HG03045 (cell line): ENCODE results near the gene VCAM1.
"Not testable (repeated sequence)": the region's sequence is repeated elsewhere in the genome, so short reads cannot be mapped to it uniquely, and the experiment has no call there.

ENCODE experiments used
- ATAC-seq: cut with Tn5 transposase; IDR thresholded peaks from one replicate; pipeline ENCODE4 v1.9.1; 2021; ENCODE audit warnings: mild to moderate bottlenecking, moderate library complexity; ENCODE audit not compliant: unreplicated experiment

Gene VCAM1, protein sequence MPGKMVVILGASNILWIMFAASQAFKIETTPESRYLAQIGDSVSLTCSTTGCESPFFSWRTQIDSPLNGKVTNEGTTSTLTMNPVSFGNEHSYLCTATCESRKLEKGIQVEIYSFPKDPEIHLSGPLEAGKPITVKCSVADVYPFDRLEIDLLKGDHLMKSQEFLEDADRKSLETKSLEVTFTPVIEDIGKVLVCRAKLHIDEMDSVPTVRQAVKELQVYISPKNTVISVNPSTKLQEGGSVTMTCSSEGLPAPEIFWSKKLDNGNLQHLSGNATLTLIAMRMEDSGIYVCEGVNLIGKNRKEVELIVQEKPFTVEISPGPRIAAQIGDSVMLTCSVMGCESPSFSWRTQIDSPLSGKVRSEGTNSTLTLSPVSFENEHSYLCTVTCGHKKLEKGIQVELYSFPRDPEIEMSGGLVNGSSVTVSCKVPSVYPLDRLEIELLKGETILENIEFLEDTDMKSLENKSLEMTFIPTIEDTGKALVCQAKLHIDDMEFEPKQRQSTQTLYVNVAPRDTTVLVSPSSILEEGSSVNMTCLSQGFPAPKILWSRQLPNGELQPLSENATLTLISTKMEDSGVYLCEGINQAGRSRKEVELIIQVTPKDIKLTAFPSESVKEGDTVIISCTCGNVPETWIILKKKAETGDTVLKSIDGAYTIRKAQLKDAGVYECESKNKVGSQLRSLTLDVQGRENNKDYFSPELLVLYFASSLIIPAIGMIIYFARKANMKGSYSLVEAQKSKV

DNA sequence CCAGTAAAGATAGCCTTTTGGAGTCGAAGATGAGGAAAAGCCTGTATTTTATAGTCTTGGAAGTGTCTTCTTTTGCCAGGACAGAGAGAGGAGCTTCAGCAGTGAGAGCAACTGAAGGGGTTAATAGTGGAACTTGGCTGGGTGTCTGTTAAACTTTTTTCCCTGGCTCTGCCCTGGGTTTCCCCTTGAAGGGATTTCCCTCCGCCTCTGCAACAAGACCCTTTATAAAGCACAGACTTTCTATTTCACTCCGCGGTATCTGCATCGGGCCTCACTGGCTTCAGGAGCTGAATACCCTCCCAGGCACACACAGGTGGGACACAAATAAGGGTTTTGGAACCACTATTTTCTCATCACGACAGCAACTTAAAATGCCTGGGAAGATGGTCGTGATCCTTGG lies at the start of gene VCAM1:
TSS of gene VCAM1 (plus strand) at position 253 of the 400 bp plus-strand sequence. CDS start at position 372, 119 bp downstream.
- ATAC-seq, result peak; percentile 52

DNA sequence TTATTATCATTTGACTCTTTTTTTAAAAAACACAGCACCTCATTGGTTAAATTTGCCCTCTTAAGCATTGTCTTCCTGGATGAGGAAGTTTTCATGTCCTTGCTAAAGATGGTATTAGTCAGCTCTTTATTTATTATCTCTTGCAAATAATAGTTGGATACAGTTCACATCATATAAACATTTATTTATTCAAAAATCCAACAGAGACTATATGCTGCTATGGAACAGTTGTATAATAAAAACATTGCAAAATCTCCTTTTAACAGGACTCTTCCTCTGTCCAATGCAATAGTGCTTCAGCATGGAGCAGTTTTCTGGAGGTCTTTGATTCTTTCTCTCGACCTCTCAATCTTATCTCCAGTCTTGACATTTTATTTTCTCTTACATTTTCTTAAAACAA lies 49.5 kb upstream of the VCAM1 start:
- ATAC-seq, result no peak

DNA sequence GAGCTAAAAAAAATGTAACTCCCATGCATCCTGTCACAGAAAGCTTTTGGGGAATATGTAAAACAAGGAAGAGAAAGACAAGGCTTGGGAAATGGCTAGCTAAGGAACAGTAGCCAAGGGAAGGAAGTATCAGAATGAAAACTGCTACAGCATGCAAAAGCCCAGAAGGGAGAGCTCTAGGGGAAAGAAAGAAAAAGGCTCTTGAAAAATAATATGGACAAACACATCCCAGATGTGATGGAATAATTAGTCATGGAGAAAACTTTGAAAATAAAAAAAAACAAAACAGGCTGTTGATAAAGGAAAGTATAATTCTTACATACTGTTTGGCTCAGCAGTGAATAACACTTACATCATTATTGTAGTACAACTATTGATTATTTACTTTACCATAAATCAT lies 47.9 kb upstream of the VCAM1 start:
- no peak for ATAC-seq

DNA sequence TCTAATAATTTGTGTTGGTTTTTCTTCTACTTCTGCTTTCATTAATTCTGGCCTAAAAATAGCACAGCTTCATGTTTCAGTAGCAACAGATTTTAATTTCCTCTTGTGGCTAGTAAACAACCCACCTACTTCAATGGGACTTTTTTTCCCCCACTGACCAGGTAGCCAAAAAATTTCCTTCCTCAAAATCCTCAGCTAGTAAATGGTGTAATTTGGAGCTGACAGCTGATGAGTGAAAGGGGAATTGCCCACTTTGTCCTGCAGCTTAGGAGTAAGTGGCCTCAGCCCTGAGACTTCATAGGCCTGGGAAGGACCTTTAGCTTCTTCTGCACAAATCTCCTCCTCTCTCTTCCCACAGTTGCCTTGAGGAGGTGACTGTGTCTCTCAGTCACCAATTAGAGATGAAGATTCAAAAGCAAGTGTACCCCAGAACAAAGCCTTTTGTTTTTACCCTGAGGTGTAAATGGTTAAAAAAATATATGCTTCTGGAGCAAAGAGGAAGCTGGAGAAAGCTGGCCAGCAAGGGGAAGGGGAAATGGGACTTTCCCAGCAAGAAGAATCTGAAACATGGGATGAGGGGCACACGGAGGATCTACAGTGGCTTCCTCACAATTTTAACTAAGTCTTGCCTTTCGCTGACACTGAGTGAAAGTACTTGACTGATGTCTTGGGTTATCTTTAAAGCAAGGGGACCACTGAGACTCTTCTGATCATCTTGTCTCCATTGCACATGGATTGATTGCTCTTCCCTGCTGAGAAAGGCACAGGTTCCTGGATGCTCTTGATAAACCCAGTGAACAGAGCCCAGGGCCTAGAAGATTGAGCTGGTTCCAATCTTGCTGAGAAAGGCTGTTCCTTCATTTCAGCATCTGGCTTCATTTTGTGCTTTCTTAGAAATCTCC lies 35.8 kb upstream of the VCAM1 start:
- ATAC-seq, result no peak

DNA sequence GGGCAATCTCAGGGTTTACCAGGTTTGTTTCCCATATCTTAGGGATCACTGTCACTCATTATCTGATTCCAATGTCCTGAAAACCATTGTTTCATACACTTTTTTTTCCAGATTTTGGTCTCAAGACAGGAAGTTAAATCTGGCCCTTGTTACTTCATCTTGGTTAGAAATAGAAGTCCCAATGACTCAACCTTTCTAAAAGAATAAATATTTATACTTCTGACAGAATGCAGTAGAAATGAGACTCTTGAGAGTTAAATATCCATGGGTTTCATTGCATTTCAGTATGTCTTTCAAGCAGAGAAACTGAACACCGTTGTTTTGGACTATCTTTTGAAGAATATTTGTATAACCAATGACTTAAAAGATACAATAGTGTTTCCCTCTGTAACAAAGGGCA lies 19.8 kb upstream of the VCAM1 start:
- no peak for ATAC-seq

DNA sequence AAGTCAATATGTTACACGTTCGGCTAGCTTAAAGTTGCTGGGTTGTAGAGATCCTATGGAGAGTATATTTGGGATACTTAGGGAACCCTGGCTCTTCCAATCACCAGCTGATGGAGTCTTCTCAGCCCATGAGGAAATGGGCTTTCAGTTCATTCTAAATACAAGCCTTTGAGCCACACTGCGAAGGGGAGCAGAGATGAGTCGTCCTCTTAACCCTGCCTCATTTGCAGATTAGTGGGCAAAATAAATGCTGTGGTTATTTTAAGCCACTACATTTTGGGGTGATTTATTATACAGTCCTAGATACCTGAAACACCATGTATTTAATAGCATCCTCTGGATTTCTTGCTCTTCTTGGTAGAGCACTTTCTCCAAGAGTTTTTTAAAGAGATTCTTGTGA lies 19.0 kb upstream of the VCAM1 start:
- no peak for ATAC-seq

DNA sequence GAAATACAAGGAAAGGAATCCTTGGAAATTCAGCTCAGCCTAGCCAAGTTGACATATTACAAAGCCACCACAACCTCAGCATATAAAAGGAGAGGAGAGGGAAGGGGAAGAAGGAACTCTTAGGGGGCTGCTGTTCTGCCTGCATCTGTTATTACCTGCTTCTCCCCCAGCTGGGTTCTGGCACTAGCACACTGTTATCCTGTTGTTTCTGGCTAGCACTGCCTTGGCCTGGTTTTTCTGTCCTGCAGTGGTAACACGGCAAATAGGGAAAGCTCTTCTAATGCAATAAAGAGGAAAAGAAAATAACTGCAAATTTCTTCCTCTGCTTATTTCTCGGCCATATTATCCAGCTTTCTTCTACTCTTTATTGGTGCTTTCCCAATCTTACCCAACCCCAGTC lies 16.5 kb upstream of the VCAM1 start:
- no peak for ATAC-seq

DNA sequence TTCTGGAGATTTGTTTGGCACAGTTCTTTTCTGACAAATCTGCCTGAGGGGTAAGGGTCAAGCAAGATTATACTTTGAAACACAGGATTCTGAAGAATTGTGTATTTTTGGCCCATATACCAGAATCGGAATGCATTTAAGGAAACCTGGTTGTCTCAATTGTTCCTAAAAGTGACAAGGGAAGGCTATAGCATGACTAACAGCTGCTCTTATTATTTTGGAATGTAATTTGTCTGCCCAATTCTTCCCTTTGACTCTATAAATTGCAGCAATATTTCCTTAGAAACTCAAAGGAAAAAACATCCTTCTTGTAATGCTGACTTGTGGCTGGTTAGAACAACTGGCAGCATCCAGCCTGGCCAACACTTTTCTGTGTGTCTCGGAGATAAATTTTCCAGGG lies 15.8 kb upstream of the VCAM1 start:
- no peak for ATAC-seq

DNA sequence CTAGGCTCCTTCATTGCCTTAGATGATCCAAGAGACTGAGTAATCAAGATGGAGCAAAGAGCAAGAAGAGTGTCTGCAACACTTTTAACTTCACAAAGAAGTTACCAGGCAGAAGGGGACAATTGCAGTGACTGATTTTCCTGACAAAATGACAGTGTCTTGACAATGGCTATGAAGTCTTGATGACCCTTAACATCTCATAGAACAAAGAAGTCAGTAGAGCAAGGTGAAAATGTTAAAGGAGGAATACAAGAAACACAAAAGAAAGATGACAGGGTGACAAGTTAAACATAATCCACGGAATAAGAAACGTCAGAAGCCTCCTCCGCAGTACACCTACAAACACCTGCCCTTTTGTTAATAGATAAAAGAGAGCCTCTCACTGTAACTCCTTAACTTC lies 15.1 kb upstream of the VCAM1 start:
- no peak for ATAC-seq

DNA sequence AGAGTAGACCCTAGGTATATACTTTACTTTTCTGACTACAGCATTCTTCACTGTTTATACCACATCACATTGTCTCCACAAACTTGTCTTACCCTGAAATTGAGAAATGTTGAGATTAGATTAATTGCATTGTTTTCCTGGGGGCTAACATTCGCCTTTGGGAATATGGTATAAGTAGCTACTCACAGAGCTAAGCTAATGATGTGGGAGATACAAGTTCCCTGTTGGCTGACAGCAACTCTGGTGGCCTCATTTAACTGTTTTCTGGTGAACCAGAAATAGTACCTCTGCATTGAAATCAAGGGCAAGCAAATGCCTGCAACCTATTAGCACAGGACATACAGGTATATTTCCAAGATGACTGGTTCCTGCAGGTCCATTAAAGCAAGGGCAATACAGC lies 13.2 kb upstream of the VCAM1 start:
- ATAC-seq, result no peak

DNA sequence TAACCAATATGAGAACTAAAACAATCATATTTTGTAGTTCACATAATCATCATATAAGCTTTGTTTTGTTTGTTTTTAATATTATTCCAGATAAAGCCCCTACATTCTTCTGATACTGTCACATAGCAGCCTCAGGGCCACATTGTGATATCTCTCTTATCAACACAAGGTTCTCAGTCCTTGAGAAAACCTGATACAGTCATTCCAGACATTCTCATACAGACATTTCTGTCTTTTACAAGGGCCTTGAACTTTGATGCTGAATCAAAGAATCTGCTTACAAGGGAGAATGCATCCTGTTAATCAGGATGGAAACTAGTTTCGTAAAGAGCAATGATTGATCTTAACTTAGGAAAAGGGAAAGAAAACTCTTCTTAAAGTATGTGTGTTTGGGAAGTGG lies 12.7 kb upstream of the VCAM1 start:
- ATAC-seq, result no peak

DNA sequence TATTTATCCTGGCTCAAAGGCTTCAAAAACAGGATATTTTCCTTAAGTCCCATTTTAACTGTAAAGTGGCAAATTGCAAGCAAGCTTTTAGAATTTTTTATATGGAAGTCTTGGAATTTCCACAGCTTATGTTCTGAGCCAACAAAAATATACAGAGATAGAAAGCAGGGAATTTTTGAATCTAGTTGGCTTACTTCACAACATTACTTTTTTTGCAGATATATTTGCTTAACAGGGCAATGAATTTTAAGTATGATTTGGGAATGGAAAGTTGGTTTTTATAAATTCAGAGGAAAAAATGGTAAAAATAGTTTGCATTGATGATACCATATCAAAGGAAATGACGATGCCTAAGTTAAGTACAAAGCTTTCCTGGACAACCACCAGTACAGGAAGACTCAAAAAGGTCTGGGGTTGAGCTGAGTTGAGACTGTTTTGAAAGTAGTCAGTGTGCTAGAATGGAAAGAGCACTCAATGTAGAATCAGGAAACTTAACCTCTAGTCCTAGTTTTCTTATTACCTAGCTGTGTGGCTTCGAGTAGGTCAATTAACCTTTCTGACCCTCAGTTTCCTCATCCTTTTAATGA lies 11.0 kb upstream of the VCAM1 start:
- ATAC-seq, result no peak

DNA sequence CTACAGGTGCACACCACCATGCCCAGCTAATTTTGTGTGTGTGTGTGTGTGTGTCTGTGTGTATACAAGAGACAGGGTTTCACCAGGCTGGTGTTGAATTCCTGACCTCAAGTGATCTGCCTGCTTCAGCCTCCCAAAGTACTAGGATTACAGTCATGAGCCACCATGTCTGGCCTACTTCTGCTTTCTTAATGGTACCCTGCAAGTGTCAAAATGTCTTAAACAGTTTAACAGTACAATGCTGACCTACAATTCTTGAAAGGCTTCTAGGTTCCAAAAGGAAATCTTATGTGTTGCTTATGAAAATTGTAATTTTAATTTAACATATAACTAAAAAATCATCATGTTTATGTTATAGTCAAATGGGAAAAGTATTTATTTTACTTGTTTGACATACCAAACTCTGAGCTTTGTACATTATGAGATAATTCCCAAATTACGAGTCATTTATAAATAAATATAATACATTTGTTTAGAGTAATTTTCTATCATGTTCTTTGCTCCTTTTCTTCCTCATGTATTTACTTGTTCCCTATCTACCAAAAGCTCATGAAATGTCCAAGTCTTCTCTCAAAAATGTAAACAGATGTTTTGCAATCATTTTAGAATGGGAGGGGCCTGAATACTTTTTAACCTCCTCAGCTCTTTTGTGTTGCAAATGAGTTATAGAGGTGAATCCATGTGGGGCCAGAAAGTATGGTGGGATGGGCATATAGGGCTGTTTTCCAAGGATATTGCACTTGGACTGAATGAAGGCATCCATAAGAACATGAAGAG lies 8.4 kb upstream of the VCAM1 start:
- ATAC-seq, result no peak

DNA sequence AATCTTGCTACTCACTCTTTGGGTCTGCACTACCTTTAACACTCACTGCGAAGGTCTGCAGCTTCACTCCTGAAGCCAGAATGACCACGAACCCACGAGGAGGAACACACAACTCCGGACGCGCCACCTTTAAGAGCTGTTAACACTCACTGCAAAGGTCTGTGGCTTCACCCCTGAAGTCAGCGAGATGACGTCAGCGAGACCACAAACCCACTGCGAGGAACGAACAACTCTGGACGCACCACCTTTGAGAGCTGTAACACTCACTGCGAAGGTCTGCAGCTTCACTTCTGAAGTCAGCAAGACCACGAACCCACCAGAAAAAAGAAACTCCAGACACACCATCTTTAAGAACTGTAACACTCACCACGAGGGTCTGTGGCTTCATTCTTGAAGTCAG lies 6.5 kb upstream of the VCAM1 start:
- not testable (repeated sequence) for ATAC-seq

DNA sequence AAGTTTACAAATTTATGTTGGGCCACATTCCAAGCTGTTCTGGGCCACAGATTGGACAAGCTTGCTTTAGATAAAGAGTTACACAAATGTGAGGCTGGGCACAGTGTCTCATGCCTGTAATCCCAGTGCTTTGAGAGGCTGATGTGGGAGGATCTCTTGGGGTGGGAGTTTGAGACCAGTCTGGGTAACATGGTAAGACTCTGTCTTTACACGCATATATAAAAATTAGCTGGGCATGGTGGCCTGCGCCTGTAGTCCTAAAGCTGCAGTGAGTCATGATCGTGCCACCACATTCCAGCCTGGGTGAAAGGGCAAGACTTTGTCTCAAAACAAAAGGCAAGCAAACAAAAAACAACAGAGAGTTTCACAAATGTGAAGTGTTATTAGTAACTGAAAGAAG lies 5.9 kb upstream of the VCAM1 start:
- no peak for ATAC-seq

DNA sequence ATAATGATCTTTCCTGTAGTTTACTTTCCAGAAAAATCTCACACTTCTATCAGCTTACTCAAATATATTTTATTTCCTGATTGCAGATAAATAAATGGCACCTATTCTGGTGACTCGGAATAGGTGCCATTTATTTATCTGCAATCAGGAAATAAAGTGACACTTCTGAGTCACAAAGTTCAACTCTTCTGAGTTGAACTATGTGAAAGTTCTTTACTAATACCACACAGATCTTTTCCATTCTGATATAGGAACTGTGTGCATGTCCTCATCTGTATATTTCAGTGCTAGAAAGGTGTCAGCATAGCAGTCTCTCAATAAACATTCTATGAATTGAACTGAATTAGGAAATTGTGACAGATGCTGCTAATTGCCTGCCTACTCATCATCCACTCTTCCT lies 4.9 kb upstream of the VCAM1 start:
- no peak for ATAC-seq

DNA sequence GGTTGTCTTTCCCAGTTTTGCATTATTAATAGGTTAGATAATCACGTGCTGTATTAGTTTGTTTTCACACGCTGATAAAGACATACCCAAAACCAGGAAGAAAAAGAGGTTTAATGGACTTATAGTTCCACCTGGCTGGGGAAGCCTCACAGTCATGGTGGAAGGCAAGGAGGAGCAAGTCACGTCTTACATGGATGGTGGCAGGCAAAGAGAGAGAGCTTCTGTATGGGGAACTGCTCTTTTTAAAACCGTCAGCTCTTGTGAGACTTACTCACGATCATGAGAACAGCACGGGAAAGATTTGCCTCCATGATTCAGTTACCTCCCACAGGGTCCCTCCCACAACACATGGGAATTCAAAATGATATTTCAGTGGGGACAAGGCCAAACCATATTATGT lies 2.3 kb upstream of the VCAM1 start:
- ATAC-seq, result no peak

DNA sequence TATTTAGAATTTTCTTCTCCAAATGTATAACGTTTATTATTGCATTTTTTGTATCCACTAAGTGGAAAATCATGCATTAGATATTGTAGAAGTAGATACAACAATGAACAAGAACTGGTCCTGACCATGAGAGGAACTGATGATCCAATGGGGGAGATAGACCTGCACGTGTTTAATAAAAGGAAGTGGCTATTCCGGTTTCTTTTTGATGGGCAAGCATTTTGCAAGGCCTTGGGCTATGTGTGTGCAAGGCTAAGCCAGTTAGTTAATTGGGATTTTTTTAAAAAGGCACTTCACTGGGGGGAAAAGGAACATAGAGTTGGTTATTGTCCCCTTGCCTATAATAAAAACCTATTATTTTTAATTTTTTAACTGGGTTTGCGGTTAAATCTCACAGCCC lies 961 bp upstream of the VCAM1 start:
- no peak for ATAC-seq

DNA sequence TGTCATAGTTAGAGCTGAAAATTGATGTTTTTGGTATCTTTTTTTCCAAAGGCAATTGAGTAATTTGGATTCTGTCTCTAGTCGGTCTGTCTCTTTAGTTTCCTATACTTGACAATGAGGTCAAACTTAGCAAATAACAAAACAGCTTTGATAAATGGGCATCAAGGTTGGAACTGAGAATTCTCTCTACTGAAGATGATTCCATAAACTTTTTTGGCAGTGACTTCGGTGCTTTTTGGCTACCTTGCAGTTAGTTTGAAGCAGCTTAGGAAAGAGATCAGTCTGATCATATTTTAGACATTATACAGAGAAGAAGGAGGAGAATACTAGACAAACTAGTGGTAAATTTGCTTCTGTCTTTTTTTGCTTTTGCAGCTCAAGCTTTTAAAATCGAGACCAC lies 559 bp downstream of the VCAM1 start:
- no peak for ATAC-seq

DNA sequence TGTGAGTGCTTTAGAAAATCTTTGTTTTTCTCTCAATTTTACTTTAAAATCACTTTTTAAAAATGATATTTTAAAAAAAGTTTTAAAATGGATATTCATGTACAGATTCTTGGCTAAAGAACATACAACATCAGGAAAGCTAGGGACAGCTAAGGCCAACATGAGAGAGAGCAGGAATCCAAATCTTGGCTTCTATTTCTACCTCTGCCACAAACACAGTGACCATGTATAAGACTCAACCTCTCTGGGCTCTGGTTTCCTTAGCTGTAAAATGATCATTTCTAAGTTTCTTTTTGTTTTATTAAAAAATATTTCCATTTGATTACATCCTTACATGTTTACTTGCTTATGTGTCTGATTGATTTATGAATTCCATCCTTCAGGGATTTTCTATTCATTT lies 1.2 kb downstream of the VCAM1 start:
- ATAC-seq, result no peak
